Esophagus squamous epithelium (tissue), 5 donors: ENCODE results near the gene TC2N. TPM values are rescaled to one million over a fixed set of nuclear protein-coding genes. Genes with fewer than 3 reads are reported as not detected.

Experiments
- DNase-seq: peaks from one replicate; lab custom pipeline; 2025; lab: John Stamatoyannopoulos, UW
- H3K27ac ChIP-seq, 4 donors: fragments of 200-600 bp; sonication (generic); one replicate each; pipeline ENCODE4 v1.5.1; 2016 to 2019; ENCODE audit warnings: mild to moderate bottlenecking in 1 of 4
- H3K27me3 ChIP-seq, 4 donors: fragments of 200-600 bp; sonication (generic); 1 replicate in 3 of 4; 2 replicates in 1 of 4; pipeline versions ENCODE4 v1.5.1 to v1.6.0; 2017 to 2021; ENCODE audit warnings: antibody characterized with exemption in 1 of 4
- H3K36me3 ChIP-seq, 3 donors: fragments of 200-600 bp; sonication (generic); one replicate each; pipeline ENCODE4 v1.5.1; 2016 to 2019
- H3K4me1 ChIP-seq, 3 donors: fragments of 200-600 bp; sonication (generic); one replicate each; pipeline ENCODE4 v1.5.1; 2017 to 2019
- H3K4me3 ChIP-seq, 4 donors: fragments of 200-600 bp; sonication (generic); 1 replicate in 3 of 4; 2 replicates in 1 of 4; pipeline ENCODE4 v1.5.1; 2016 to 2019; ENCODE audit warnings: mild to moderate bottlenecking in 2 of 4, moderate library complexity in 1 of 4
- H3K9me3 ChIP-seq, 3 donors: fragments of 200-600 bp; sonication (generic); one replicate each; pipeline ENCODE4 v1.5.1; 2016 to 2019
- POLR2A ChIP-seq, 4 donors: fragments of 450-650 bp; IDR thresholded peaks; one replicate each; pipeline ENCODE4 v1.6.1; 2017; ENCODE audit warnings: antibody characterized with exemption in 4 of 4, mild to moderate bottlenecking in 4 of 4, moderate library complexity in 3 of 4
- WGBS, 2 donors: methylation state at CpG; one replicate each; pipeline ENCODE4 v1.1.5; 2018; 5-methylcytosine and 5-hydroxymethylcytosine counted together
- intact Hi-C: fragments of 100-400 bp; cut with DNase I; formaldehyde crosslinking; loops from one replicate; pipeline ENCODE4 v1.15.0; 2022
- total RNA-seq, 4 donors: library from RNA; depleted of rRNA; stranded (reverse); fragments of >200 nt; gene quantifications; one replicate each; pipeline ENCODE4 v1.1.0, GENCODE V29; 2016
- TF ChIP-seq, protein P1 (sequence below), 6 experiments: fragments of 450-650 bp in 4 of 6; fragments of 200-600 bp in 2 of 6; sonication (generic) in 2 of 6; IDR thresholded peaks; one replicate each; pipeline ENCODE4 v1.5.1; 2016 to 2019; ENCODE audit warnings: antibody characterized with exemption in 6 of 6, mild to moderate bottlenecking in 4 of 6, moderate library complexity in 4 of 6
- donor health status: DM: yes; HTN: yes; CAD: no.

TC2N gene
- total RNA-seq, 4 donors from 2014 or later: 32.4 to 48.9 (median 44.7) TPM

DNA sequence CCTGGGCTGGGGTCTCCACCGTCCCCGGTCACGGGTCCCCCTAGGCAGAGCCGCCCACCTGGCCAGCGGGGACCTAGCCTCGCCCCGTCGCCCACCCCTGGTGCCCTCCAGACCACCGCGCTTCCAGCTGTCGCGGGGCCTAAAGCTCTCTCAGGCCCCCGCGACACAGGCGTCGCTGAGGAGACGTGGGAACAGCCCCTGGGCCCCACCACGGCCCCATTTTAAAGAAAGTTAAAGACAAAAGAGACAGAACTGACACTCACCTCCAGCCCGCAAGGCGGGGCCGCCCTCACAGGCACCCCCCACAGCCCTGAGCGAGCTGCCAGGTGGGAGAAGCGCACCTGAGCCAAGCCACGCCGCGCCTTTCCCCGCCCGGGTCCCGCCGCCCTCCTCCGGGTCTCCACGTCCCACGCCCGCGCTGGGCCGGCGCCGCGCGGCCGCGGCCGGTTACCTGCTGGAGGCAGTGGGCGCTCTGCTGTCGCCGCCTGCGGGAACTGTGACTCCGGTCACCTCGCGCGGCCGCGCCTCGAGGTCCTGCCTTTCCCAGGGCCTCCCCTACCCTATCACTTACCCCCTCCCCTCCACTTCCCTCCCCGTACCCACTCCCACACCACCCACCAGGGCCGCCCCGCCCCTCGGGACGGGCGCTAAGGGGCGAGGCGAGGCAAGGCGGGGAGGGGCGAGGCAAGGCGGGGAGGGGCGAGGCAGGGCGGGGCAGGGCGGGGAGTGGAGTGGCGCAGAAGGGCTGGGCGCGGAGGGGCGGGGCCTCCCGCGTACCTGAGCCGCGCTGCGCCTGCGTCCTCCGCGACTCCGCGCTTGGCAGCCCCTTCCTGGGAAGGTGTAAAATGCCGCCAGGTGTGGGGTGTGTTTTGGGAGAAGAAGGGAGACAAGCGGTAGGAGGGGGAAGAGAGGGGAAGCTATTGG lies 31.2 kb downstream of the TC2N start:
- Histone ChIP-seq H3K9me3 (no peaks in the 10 kb centered on the region), H3K36me3 (no peaks in the 10 kb centered on the region), H3K4me1 (peaks cover 5 to 43% (median 7%) of the 10 kb centered on the region in 3 donors), H3K27ac (peak overlapping the region; percentile 87 to 94 (median 89)), H3K27me3 (peaks cover 0 to 26% (median 2%) of the 10 kb centered on the region in 4 donors), H3K4me3 (peak overlapping the region; percentile 70 to 91 (median 74))
- 0% methylated on average over 2 to 45 of the region's 84 CpGs for WGBS, 2 donors
- no peak for DNase-seq
- intact Hi-C loops: no loop called here
- TF ChIP-seq POLR2A (IDR thresholded peaks at IDR 0.05): peak in 1 of 4 donors; percentile 65
- TF ChIP-seq, protein P1, sequence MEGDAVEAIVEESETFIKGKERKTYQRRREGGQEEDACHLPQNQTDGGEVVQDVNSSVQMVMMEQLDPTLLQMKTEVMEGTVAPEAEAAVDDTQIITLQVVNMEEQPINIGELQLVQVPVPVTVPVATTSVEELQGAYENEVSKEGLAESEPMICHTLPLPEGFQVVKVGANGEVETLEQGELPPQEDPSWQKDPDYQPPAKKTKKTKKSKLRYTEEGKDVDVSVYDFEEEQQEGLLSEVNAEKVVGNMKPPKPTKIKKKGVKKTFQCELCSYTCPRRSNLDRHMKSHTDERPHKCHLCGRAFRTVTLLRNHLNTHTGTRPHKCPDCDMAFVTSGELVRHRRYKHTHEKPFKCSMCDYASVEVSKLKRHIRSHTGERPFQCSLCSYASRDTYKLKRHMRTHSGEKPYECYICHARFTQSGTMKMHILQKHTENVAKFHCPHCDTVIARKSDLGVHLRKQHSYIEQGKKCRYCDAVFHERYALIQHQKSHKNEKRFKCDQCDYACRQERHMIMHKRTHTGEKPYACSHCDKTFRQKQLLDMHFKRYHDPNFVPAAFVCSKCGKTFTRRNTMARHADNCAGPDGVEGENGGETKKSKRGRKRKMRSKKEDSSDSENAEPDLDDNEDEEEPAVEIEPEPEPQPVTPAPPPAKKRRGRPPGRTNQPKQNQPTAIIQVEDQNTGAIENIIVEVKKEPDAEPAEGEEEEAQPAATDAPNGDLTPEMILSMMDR (IDR thresholded peaks at IDR 0.05): no peak

DNA sequence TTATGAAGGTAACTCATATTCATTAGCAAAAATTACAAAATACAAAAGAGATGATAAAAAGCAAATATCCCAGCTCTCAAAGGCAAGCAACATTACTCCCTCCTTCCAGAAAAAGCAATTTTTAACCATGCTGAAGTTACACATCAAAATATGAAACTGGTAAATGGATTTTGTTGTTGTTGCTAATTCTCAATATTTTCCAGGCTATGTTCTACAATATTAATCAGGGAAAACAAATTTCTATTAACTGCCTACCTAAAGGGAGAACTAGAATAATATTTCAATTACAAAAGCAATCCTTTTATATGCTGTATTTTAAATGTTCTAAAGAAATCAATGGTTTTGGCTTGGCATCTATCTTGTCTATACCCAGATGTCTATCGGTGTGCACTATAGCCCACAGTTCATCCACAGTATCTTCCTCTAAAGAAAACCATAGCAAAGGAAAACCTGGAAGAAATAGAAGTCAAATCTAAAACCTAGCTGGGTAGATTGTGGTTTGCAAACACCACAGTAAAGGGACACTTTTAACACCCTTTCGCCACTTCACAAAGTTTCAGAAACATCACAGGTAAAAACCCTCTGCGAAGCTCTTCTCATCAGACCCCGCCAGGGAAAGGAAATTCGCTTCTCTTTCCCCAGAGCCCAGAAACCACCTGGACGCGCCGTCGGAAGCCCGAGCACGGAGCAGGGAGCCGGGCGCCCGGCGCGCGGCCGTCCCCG lies 32.0 kb downstream of the TC2N start:
- peak overlapping the region; percentile 70 to 91 (median 74) for H3K4me3 ChIP-seq
- intact Hi-C loops: no loop called here
- H3K4me1 ChIP-seq: peaks cover 5 to 51% (median 8%) of the 10 kb centered on the region in 3 donors
- H3K9me3 ChIP-seq: no peaks in the 10 kb centered on the region
- WGBS, 2 donors: 6 to 13% methylated on average over 4 to 7 of the region's 19 CpGs
- H3K27ac ChIP-seq: peak overlapping the region; percentile 87 to 94 (median 89)
- no peaks in the 10 kb centered on the region for H3K36me3 ChIP-seq
- peaks cover 0 to 26% (median 2%) of the 10 kb centered on the region in 4 donors for H3K27me3 ChIP-seq
- no peak for TF ChIP-seq POLR2A (IDR thresholded peaks at IDR 0.05)
- TF ChIP-seq, protein P1 (IDR thresholded peaks at IDR 0.05): no peak
- DNase-seq: no peak

DNA sequence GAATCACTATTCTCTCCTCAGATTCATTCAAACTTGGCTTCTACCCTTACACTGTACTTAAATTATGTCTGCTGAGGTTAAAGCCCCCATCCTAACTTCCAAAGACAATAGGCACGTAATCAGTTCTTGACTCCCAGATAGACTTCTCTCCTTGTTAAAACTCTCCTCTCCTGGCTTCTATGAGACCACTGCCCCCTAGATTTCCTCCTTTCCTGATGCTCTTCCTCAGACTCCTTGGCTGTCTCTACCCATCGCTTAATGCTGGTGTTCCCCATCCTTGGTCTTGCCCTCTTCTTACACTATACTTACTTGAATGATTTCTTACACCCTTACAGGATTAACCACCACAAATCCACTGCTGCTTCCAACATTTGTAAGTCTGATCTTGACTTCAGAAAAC lies 32.8 kb downstream of the TC2N start:
- 78 to 79% methylated on average over 2 of the region's 2 CpGs for WGBS, 2 donors
- DNase-seq: no peak
- Histone ChIP-seq H3K9me3 (no peaks in the 10 kb centered on the region), H3K27ac (no peak overlapping the region), H3K4me1 (peaks cover 5 to 59% (median 11%) of the 10 kb centered on the region in 3 donors), H3K27me3 (peaks cover 0 to 26% (median 2%) of the 10 kb centered on the region in 4 donors), H3K4me3 (peak overlapping the region in 1 of 4 donors; percentile 70), H3K36me3 (no peaks in the 10 kb centered on the region)
- intact Hi-C loops: no loop called here
- no peak for TF ChIP-seq POLR2A (IDR thresholded peaks at IDR 0.05)
- TF ChIP-seq, protein P1 (IDR thresholded peaks at IDR 0.05): no peak

DNA sequence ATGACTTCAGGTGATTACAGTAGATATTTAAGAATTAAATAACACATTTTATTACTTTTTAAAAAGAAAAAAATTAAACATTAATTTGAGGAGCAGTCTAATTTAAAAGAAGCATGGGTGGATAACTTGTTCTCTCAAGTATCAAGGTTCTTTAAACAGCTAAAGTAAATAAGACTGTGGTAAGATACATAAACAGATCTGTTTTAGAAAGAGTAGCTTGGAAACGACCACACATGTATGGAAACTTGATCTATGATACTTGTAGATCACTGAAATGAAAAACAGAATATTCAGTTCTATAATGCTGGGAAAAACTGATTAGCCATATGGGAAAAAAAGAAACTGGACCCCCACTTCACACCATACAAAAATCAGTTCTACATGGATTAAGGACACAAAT lies 36.0 kb downstream of the TC2N start:
- TF ChIP-seq, protein P1 (IDR thresholded peaks at IDR 0.05): no peak
- TF ChIP-seq POLR2A (IDR thresholded peaks at IDR 0.05): no peak

More for the DNA sequence above, 36.0 kb downstream of the TC2N start:
- peak overlapping the region in 2 of 4 donors; percentile 10 to 40 for H3K27ac ChIP-seq
- DNase-seq: no peak
- H3K4me1 ChIP-seq: peaks cover 4 to 51% (median 5%) of the 10 kb centered on the region in 3 donors
- H3K36me3 ChIP-seq: no peaks in the 10 kb centered on the region
- 15 to 33% methylated on average over 1 of the region's 1 CpG for WGBS, 2 donors
- peaks cover 0 to 8% (median 0%) of the 10 kb centered on the region in 4 donors for H3K27me3 ChIP-seq
- no peaks in the 10 kb centered on the region for H3K9me3 ChIP-seq
- no peak overlapping the region for H3K4me3 ChIP-seq
- intact Hi-C loops: no loop called here
